Right lobe of liver (tissue), 4 donors: Measurements from ENCODE around the gene SLC8A1.

Source experiments
- CTCF ChIP-seq, 4 donors: fragments of 200-600 bp in 3 of 4; fragments of 450-650 bp in 1 of 4; IDR thresholded peaks; one replicate each; pipeline versions ENCODE4 v1.5.1 to v1.8.0; 2016 to 2022; ENCODE audit warnings: antibody characterized with exemption in 4 of 4, mild to moderate bottlenecking in 2 of 4
- POLR2A ChIP-seq: fragments of 450-650 bp; IDR thresholded peaks from one replicate; pipeline ENCODE4 v1.6.1; 2017; ENCODE audit warnings: antibody characterized with exemption, mild to moderate bottlenecking
- donor health status: DM: no; HTN: no; CAD: no.
- donor health status: DM: no; HTN: no; CAD: no.
- donor health status: DM: no; HTN: yes; CAD: no.

GRCh38 chr2:40458271-40458794, 6.4 kb upstream of the SLC8A1 start:
- no peak for TF ChIP-seq CTCF (IDR thresholded peaks at IDR 0.05)
- TF ChIP-seq POLR2A = no peak
